ENCODE data around the gene PGLYRP4.
"Not testable (repeated sequence)": the region's sequence is repeated elsewhere in the genome, so short reads cannot be mapped to it uniquely, and the experiment has no call there.

Gene PGLYRP4

DNA sequence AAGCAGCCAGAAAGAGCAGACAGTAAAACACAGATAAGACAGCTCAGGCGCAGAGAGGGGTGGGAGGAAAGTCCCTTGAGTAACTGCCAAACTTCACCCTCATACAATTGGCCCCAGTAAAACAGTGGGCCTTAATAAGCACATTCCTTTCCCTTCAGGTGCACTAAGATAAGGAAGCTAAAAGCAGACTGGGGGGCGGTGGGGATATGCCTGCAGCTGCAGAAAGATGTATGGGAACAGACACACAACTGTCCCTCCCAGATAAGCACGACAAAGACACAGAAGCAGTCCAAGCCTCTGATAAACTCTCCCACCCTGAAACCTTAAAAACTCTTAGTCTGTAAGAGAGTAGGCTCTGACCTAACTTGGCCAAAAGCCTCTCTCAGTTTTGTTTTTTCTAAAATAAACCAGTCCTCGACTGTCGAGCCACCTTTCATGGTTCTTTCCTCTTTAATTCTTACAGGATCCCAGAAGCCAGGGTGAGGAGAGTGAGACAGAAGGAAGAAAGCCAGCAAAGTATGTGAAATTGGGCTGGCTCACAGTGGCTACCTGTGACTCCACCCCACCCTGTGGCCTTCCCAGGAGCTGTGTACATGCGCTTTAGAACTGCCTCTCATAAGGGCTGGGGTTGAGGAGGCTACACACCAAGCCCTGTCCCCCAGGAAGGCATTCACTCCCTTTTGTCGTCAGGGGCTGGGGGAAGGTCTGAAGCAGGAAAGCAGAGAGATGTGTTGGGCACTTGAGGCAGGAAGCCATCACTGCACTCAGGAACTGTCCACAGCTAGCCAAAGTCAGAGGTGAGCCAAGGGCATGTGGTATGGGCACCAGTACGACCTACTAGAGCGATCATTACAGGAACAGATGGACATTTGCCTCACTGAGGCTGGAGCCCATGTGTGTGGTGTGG is 4.6 kb downstream of the PGLYRP4 start:
- Mint-ChIP-seq H3K36me3 (no peaks in the 10 kb centered on the region), H3K27ac (no peak overlapping the region), H3K27me3 (peaks cover 34% of the 10 kb centered on the region), H3K4me3 (no peak overlapping the region), H3K4me1 (peaks cover 23% of the 10 kb centered on the region), H3K9me3 (no peaks in the 10 kb centered on the region)
- ATAC-seq (ENCODE audit: low read depth) (no peak), DNase-seq (ENCODE audit: low spot score in 2 of 2) (no peak)

DNA sequence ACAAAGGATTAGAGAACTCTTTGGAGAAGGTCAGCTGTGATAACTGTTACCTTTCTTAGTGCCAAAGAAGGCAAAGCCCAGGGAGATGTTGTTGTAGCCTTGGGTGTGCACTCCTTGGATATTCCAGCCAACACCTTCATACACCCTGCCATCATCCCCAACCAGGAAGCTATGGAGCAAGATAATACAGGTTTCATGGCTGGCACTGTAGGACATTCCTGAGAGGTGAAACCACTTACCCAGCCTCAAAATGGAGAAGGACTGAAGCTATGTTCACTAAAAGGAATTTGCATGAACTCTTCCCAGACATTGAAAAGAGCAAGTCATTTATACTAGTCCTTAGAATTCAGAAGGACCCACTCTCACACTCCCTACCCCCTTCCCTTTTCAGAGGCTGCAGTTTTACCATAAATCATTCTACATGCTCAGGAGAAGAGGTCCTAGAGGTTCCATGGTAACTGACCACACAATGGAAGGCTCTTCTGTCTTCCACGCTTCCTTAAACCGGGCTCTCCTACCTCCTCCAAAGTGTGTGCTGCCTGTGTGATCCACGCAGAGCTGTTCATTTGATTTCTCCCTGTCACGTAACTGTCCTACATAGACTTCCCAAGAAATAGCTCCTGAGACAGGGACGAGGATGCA is 5.5 kb downstream of the PGLYRP4 start:
- H3K4me1 Mint-ChIP-seq, result peaks cover 23% of the 10 kb centered on the region
- H3K36me3 Mint-ChIP-seq, result no peaks in the 10 kb centered on the region
- peaks cover 38% of the 10 kb centered on the region for H3K27me3 Mint-ChIP-seq
- no peak overlapping the region for H3K4me3 Mint-ChIP-seq
- H3K9me3 Mint-ChIP-seq, result no peaks in the 10 kb centered on the region
- DNase-seq (ENCODE audit: low spot score in 2 of 2) (no peak), ATAC-seq (ENCODE audit: low read depth) (no peak)
- no peak overlapping the region for H3K27ac Mint-ChIP-seq

DNA sequence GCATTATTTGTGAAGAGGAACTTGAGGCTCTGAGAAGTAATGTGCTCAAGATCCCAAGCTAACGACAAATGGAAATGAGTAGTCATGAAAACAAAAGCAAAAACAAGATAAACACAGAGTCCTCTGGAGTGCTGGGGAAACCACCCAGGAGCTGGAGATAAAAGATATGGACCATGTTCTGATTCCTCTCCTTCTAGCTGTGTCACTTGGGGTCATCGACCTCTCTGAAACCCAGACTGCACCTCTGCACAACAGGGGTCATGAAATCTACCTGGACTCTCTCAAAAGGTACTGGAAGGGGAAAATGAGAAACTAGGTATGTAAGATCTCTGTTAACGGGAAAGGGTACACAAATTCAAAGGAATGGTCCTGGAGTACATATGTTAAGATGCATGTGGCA is 6.5 kb downstream of the PGLYRP4 start:
- H3K4me3 Mint-ChIP-seq, result no peak overlapping the region
- DNase-seq (ENCODE audit: low spot score in 2 of 2) (no peak), ATAC-seq (ENCODE audit: low read depth) (no peak)
- no peak overlapping the region for H3K27ac Mint-ChIP-seq
- H3K4me1 Mint-ChIP-seq, result peaks cover 21% of the 10 kb centered on the region
- H3K36me3 Mint-ChIP-seq, result no peaks in the 10 kb centered on the region
- H3K9me3 Mint-ChIP-seq, result no peaks in the 10 kb centered on the region
- H3K27me3 Mint-ChIP-seq, result peaks cover 41% of the 10 kb centered on the region

DNA sequence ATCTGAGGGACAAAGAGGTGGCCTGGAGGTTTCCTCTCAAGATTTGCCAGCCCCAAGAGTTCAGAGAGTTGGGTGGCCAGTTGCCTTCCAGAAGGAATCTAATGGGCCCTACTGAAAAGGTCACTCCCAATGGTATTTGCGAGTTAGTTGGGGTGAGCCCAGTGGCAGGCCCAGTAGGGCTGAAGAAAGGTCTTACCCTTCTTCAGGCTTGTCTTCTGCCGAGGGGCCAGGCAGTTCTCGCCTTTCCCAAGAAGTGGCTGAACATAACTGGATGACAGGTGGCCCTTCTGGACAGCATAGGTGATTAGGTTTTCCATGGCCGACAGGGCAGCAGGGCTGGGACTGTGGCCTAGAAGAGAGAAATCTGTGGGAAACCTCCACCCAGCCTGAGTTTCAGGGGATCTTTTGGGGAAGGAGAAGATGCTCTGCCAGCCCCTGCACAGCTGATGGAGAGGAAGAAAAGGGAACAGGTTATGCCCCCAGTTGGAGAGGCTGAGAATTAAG is 7.2 kb downstream of the PGLYRP4 start:
- no peaks in the 10 kb centered on the region for H3K36me3 Mint-ChIP-seq
- H3K27ac Mint-ChIP-seq, result no peak overlapping the region
- H3K27me3 Mint-ChIP-seq, result peaks cover 41% of the 10 kb centered on the region
- ATAC-seq (ENCODE audit: low read depth), result no peak
- no peak overlapping the region for H3K4me3 Mint-ChIP-seq
- no peaks in the 10 kb centered on the region for H3K9me3 Mint-ChIP-seq
- H3K4me1 Mint-ChIP-seq, result peaks cover 18% of the 10 kb centered on the region
- no peak for DNase-seq (ENCODE audit: low spot score in 2 of 2)

DNA sequence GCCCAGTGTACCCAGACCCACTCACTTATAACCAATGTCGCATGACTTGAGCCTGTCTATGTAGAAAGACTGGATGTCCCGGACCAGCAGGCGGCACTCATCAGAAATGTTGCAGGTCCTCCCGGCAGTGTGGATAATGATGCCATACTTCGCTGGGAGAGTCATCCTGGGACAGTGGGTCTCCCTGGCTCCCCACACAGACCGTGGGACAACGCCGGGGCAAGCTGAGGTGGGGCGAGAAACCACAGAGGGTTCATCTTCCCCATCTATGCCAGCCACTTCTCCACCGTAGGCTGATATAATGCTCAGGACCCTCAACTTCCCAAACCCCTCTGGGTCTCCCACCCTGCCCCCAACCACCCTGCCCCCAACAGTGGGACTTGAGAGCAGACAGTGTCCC is 8.3 kb downstream of the PGLYRP4 start:
- ATAC-seq (ENCODE audit: low read depth) (no peak), DNase-seq (ENCODE audit: low spot score in 2 of 2) (no peak)
- H3K27ac Mint-ChIP-seq, result no peak overlapping the region
- H3K4me3 Mint-ChIP-seq, result no peak overlapping the region
- H3K36me3 Mint-ChIP-seq, result no peaks in the 10 kb centered on the region
- H3K9me3 Mint-ChIP-seq, result no peaks in the 10 kb centered on the region
- H3K27me3 Mint-ChIP-seq, result peaks cover 36% of the 10 kb centered on the region
- H3K4me1 Mint-ChIP-seq, result peaks cover 6% of the 10 kb centered on the region

DNA sequence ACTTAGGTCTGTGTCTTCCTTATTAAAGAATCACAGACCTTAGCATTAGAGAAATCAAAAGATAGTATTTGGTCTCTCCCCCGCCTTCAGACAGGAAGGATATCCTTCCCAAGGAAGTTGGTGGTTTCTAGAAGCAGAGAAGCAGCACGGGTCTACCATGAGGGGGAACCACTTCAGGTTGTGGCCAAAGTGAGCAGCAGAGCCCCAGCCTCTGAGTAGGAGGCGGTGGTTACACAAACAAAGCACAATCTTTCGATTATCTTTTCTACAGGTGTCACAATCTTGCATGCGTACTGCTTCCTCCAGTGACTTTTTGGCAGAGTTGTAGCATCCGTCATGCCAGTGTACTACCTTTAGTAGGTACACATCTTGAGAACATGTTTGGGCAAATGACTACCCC is 8.8 kb downstream of the PGLYRP4 start:
- H3K4me1 Mint-ChIP-seq, result peaks cover 5% of the 10 kb centered on the region
- ATAC-seq (ENCODE audit: low read depth) (no peak), DNase-seq (ENCODE audit: low spot score in 2 of 2) (no peak)
- peaks cover 35% of the 10 kb centered on the region for H3K27me3 Mint-ChIP-seq
- H3K27ac Mint-ChIP-seq, result no peak overlapping the region
- H3K4me3 Mint-ChIP-seq, result no peak overlapping the region
- no peaks in the 10 kb centered on the region for H3K9me3 Mint-ChIP-seq
- H3K36me3 Mint-ChIP-seq, result no peaks in the 10 kb centered on the region

DNA sequence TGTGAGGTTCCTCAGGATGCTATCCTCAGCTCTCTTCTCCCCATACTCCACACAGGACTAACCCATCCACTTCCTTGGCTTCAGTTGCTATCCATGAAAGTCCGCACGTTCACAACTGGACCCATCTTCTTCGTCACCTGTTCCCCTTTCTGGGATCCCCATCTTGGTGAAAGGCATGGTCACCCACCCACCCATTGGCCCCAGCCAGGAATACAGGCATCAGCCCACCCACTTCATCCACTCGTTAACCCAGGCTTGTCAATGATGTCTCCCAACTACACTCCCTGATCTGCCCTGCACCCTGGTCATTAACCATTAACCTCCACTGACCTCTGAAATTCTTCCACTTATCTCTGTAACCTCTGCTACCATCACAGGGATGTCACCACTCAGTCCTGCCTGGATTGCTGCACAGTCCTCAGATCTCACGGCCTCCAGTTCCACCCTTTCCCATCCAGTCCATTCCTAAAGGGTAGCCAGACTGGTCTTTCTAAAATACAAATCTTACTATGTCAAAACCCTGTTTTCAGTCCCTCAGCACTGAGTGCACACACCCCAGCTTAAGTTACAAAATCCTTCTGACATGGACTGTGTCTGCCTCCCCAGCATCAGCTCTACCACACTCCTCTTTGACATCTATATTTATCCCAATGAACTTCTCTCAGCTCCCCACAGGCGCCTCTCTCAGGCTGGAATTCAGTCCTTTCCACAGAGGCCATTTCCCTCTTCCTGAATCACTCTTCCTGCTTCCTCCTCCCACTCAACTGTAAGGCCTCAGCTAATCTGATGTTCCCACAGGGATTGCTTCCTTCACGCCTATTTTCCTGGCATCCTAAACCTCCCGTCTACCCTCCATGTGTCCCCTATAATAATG is 10.4 kb downstream of the PGLYRP4 start:
- Mint-ChIP-seq H3K27me3 (peaks cover 29% of the 10 kb centered on the region), H3K36me3 (no peaks in the 10 kb centered on the region), H3K9me3 (no peaks in the 10 kb centered on the region), H3K4me1 (no peaks in the 10 kb centered on the region), H3K27ac (no peak overlapping the region), H3K4me3 (no peak overlapping the region)
- DNase-seq (ENCODE audit: low spot score in 2 of 2) (no peak), ATAC-seq (ENCODE audit: low read depth) (no peak)

DNA sequence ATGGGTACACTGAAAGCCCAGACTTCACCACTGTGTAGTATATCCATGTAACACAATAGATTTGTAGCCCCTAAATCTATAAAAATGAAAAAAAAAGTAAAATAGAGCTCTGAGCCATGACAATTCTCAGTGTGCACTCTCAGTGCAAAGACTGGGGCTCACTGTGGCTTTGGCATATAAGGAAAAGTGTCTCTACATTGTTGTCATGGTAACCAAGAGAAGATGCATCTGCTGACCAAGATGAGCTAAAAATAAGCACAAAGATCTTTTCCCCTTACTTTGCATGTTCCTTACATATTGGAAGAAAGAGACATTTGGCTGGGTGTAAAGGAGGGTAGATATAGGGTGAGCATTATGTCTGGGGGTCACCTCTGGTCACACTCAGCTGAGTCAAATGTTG is 12.0 kb downstream of the PGLYRP4 start:
- peaks cover 2% of the 10 kb centered on the region for H3K36me3 Mint-ChIP-seq
- peaks cover 23% of the 10 kb centered on the region for H3K27me3 Mint-ChIP-seq
- no peaks in the 10 kb centered on the region for H3K4me1 Mint-ChIP-seq
- H3K4me3 Mint-ChIP-seq, result no peak overlapping the region
- DNase-seq (ENCODE audit: low spot score in 2 of 2), result no peak
- no peak overlapping the region for H3K27ac Mint-ChIP-seq
- H3K9me3 Mint-ChIP-seq, result peaks cover 4% of the 10 kb centered on the region
- no peak for ATAC-seq (ENCODE audit: low read depth)

DNA sequence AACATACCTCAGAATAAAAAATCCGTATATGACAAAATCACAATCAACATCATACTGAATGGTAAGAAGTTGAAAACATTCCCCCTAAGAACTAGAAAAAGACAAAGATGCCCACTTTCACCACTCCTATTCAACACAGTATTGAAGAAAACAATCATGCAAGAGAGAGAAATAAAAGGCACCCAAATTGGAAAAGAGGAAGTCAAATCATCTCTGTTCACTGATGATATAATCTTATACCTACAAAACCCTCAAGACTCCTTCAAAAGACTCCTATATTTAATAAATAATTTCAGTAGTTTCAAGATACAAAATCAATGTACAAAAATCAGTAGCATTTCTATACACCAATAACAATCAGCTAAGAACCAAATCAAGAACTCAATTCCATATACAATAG is 14.7 kb downstream of the PGLYRP4 start:
- no peak for ATAC-seq (ENCODE audit: low read depth)

DNA sequence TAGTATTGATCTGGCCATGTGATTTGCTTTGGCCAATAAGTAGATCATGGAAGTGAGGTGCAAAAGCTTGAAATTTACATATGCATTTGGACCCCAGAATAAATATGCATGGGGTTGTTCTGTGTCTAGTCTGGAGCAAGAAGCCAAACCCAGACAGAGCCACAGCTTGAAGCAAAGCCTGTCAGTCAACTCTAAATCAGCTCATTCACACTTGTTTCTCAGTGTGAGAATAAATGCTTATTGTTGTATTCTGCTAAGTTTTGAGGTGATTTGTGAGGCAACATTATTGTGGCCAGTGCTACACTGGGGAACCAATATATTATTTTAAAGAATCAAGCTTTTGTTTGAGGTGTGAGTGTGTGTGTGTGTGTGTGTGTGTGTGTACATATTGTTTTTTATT is 23.7 kb downstream of the PGLYRP4 start:
- DNase-seq (ENCODE audit: low spot score in 2 of 2) (no peak), ATAC-seq (ENCODE audit: low read depth) (no peak)
- Mint-ChIP-seq H3K4me1 (no peaks in the 10 kb centered on the region), H3K27ac (no peak overlapping the region), H3K9me3 (peaks cover 16% of the 10 kb centered on the region), H3K4me3 (no peak overlapping the region), H3K36me3 (peaks cover 2% of the 10 kb centered on the region), H3K27me3 (peaks cover 2% of the 10 kb centered on the region)

More for the DNA sequence above, 14.7 kb downstream of the PGLYRP4 start:
- DNase-seq (ENCODE audit: low spot score in 2 of 2), result no peak
- Mint-ChIP-seq H3K36me3 (peaks cover 4% of the 10 kb centered on the region), H3K27ac (no peak overlapping the region), H3K27me3 (peaks cover 23% of the 10 kb centered on the region), H3K4me3 (no peak overlapping the region), H3K4me1 (no peaks in the 10 kb centered on the region), H3K9me3 (peaks cover 10% of the 10 kb centered on the region)

DNA sequence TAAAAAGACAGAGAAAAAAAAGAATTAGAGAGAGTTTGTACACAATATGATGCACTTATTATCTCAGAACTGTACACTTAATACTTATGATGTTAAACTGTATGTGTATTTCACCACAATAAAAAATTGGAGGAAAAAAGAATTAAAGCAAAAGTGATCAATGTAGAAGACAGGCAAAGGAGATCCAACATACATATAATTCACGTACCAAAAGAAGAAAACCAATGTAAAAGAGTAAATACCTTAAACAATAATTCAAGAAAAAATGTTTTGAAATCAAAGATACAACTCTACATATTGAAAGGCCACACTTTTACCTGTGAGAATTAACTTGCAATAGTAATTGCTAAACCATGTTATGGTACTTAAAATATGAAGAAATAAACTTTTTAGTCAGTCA is 26.1 kb downstream of the PGLYRP4 start:
- Mint-ChIP-seq H3K27ac (no peak overlapping the region), H3K4me3 (no peak overlapping the region), H3K36me3 (peaks cover 2% of the 10 kb centered on the region), H3K4me1 (no peaks in the 10 kb centered on the region), H3K27me3 (peaks cover 9% of the 10 kb centered on the region), H3K9me3 (peaks cover 12% of the 10 kb centered on the region)
- no peak for ATAC-seq (ENCODE audit: low read depth)
- no peak for DNase-seq (ENCODE audit: low spot score in 2 of 2)

DNA sequence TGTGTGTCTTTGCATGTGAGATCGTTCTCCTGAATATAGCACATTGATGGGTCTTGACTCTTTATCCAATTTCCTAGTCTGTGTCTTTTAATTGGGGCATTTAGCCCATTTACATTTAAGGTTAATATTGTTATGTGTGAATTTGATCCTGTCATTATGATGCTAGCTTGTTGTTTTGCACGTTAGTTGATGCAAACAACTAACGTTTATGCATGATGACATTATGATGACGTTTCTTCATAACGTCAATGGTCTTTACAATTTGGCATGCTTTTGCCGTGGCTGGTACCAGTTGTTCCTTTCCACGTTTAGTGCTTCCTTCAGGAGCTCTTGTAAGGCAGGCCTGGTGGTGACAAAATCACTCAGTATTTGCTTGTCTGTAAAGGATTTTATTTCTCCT is 30.5 kb downstream of the PGLYRP4 start:
- H3K27me3 Mint-ChIP-seq, result peaks cover 12% of the 10 kb centered on the region
- not testable (repeated sequence) for H3K9me3 Mint-ChIP-seq; DNase-seq (ENCODE audit: low spot score in 2 of 2); H3K27ac Mint-ChIP-seq; H3K4me1 Mint-ChIP-seq; ATAC-seq (ENCODE audit: low read depth); H3K4me3 Mint-ChIP-seq; H3K36me3 Mint-ChIP-seq

DNA sequence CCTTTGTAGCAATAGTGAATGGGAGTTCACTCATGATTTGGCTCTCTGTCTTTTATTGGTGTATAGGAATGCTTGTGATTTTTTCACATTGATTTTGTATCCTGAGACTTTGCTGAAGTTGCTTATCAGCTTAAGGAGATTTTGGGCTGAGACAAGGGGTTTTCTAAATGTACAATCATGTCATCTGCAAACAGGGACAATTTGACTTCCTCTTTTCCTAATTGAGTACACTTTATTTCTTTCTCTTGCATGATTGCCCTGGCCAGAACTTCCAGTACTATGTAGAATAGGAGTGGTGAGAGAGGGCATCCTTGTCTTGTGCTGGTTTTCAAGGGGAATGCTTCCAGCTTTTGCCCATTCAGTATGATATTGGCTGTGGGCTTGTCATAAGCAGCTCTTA is 32.6 kb downstream of the PGLYRP4 start:
- not testable (repeated sequence) for ATAC-seq (ENCODE audit: low read depth); DNase-seq (ENCODE audit: low spot score in 2 of 2); H3K4me3 Mint-ChIP-seq; H3K4me1 Mint-ChIP-seq; H3K36me3 Mint-ChIP-seq; H3K9me3 Mint-ChIP-seq; H3K27ac Mint-ChIP-seq
- peaks cover 16% of the 10 kb centered on the region for H3K27me3 Mint-ChIP-seq

DNA sequence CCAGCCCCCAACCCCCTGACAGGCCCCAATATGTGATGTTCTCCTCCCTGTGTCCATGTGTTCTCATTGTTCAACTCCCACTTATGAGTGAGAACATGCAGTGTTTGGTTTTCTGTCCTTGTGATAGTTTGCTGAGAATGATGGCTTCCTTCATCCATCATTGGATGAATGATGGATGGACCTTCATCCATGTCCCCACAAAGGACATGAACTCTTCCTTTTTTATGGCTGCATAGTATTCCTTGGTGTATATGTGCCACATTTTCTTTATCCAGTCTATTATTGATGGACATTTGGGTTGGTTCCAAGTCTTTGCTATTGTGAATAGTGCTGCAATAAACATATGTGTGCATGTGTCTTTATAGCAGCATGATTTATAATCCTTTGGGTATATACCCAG is 34.3 kb downstream of the PGLYRP4 start:
- not testable (repeated sequence) for H3K36me3 Mint-ChIP-seq; H3K4me3 Mint-ChIP-seq; H3K27ac Mint-ChIP-seq; H3K9me3 Mint-ChIP-seq; H3K4me1 Mint-ChIP-seq; DNase-seq (ENCODE audit: low spot score in 2 of 2); ATAC-seq (ENCODE audit: low read depth)
- peaks cover 12% of the 10 kb centered on the region for H3K27me3 Mint-ChIP-seq
